HepG2 (cell line): ENCODE measurements around the gene BRCA1.

Source experiments
- CBX5 ChIP-seq: sonication (generic); formaldehyde crosslinking; IDR thresholded peaks from 2 replicates; pipeline ENCODE4 v1.4.0; 2020; ENCODE audit warnings: missing genetic modification reagents, borderline replicate concordance
- CEBPB ChIP-seq: IDR thresholded peaks from 2 replicates; pipeline ENCODE4 v1.6.1; 2011; ENCODE audit warnings: low read depth, low read length, improper control_type of control experiment, borderline replicate concordance
- ERF ChIP-seq: IDR thresholded peaks from 2 replicates; pipeline ENCODE4 v1.6.1; 2018; ENCODE audit warnings: missing biosample characterization, missing genetic modification reagents
- ESRRA ChIP-seq: sonication (generic); formaldehyde crosslinking; IDR thresholded peaks from 2 replicates; pipeline ENCODE4 v1.5.1; 2020; ENCODE audit warnings: mild to moderate bottlenecking, low read depth, missing genetic modification reagents
- NFIC ChIP-seq: IDR thresholded peaks from 2 replicates; pipeline ENCODE4 v1.6.1; 2012; ENCODE audit warnings: mild to moderate bottlenecking, low read length, inconsistent platforms
- PAF1 ChIP-seq: IDR thresholded peaks from 2 replicates; pipeline ENCODE4 v1.6.1; 2016; ENCODE audit warnings: missing genetic modification reagents, missing compliant biosample characterization
- ZNF260 ChIP-seq: sonication (generic); formaldehyde crosslinking; IDR thresholded peaks from 2 replicates; pipeline ENCODE4 v1.4.0; 2020; ENCODE audit warnings: missing genetic modification reagents, low read depth, mild to moderate bottlenecking, borderline replicate concordance
- TF ChIP-seq, protein P1 (sequence below), 2 experiments: fragments of 450-650 bp in 1 of 2; sonication (generic) in 1 of 2; formaldehyde crosslinking in 1 of 2; IDR thresholded peaks; 2 replicates each; pipeline versions ENCODE4 v1.6.1 to v1.8.0; 2016 to 2022; ENCODE audit warnings: antibody characterized with exemption in 1 of 2, mild to moderate bottlenecking in 1 of 2, missing genetic modification reagents in 1 of 2

DNA sequence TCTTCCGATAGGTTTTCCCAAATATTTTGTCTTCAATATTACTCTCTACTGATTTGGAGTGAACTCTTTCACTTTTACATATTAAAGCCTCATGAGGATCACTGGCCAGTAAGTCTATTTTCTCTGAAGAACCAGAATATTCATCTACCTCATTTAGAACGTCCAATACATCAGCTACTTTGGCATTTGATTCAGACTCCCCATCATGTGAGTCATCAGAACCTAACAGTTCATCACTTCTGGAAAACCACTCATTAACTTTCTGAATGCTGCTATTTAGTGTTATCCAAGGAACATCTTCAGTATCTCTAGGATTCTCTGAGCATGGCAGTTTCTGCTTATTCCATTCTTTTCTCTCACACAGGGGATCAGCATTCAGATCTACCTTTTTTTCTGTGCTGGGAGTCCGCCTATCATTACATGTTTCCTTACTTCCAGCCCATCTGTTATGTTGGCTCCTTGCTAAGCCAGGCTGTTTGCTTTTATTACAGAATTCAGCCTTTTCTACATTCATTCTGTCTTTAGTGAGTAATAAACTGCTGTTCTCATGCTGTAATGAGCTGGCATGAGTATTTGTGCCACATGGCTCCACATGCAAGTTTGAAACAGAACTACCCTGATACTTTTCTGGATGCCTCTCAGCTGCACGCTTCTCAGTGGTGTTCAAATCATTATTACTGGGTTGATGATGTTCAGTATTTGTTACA is 30.9 kb downstream of the BRCA1 start:
- no peak for TF ChIP-seq ESRRA
- TF ChIP-seq, protein P1, sequence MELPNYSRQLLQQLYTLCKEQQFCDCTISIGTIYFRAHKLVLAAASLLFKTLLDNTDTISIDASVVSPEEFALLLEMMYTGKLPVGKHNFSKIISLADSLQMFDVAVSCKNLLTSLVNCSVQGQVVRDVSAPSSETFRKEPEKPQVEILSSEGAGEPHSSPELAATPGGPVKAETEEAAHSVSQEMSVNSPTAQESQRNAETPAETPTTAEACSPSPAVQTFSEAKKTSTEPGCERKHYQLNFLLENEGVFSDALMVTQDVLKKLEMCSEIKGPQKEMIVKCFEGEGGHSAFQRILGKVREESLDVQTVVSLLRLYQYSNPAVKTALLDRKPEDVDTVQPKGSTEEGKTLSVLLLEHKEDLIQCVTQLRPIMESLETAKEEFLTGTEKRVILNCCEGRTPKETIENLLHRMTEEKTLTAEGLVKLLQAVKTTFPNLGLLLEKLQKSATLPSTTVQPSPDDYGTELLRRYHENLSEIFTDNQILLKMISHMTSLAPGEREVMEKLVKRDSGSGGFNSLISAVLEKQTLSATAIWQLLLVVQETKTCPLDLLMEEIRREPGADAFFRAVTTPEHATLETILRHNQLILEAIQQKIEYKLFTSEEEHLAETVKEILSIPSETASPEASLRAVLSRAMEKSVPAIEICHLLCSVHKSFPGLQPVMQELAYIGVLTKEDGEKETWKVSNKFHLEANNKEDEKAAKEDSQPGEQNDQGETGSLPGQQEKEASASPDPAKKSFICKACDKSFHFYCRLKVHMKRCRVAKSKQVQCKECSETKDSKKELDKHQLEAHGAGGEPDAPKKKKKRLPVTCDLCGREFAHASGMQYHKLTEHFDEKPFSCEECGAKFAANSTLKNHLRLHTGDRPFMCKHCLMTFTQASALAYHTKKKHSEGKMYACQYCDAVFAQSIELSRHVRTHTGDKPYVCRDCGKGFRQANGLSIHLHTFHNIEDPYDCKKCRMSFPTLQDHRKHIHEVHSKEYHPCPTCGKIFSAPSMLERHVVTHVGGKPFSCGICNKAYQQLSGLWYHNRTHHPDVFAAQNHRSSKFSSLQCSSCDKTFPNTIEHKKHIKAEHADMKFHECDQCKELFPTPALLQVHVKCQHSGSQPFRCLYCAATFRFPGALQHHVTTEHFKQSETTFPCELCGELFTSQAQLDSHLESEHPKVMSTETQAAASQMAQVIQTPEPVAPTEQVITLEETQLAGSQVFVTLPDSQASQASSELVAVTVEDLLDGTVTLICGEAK (IDR thresholded peaks at IDR 0.05) = no peak
- TF ChIP-seq, protein P1 (CRISPR knock-in tag; IDR thresholded peaks at IDR 0.05) = no peak
- no peak for TF ChIP-seq PAF1
- TF ChIP-seq ERF (CRISPR knock-in tag) = no peak
- TF ChIP-seq CBX5 (CRISPR knock-in tag) = no peak
- TF ChIP-seq ZNF260 (CRISPR knock-in tag) = no peak
- TF ChIP-seq NFIC = no peak
- TF ChIP-seq CEBPB = no peak
